KG1 (cell line): ENCODE measurements around the gene KCNG2.

Experiments
- DNase-seq: peaks from one replicate; lab custom pipeline; 2025; lab: John Stamatoyannopoulos, UW

Gene KCNG2

GRCh38 chr18:79943608-79944125 lies 145.9 kb downstream of the KCNG2 start:
- no peak for DNase-seq

DNA sequence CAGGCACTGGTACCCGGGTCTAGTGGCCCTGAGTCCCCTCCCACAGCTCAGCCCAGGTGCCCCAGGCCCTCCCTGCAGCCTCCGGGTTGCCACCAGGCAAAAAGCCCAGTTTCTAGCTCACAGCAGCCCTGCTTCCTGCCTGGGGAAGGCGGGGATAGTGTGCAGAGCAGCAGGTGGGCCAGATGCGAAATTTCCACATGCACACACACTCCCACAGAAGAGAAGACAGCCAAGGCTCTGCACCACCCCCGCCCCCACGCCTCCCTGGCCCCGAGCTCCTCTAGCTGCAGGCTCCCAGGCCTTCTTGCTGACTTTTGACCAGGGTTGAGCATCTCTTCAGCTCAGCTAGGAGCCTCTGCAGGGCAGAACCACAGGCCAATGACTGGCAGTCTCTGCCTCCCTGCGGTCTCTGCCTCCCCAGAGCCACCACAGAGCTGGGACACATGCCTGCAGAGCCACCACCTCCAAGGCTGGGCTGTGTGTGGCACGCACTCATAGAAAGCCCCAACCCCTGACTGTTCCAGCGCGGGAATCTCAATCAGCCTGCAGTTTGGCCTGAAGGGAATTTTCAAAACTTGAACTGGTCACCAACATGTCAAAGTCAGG lies 146.5 kb downstream of the KCNG2 start:
- no peak for DNase-seq

DNA sequence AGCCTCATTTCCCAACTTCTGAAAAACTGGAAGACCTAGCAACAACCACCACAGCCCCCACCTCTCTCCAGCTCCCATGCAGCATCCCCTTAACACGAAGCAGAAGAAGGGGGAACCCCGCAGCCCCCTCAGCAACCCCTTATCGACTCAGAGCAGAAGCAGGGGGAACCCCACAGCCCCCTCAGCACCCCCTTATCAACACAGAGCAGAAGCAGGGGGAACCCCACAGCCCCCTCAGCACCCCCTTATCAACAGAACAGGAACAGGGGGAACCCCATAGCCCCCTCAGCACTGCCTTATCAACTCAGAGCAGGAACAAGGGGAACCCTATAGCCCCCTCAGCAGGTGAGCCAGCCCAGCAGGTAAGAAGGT lies 147.0 kb downstream of the KCNG2 start:
- no peak for DNase-seq

- no peak for DNase-seq
Observed at GRCh38 chr18:79945118-79946042, 147.6 kb downstream of the KCNG2 start.

DNA sequence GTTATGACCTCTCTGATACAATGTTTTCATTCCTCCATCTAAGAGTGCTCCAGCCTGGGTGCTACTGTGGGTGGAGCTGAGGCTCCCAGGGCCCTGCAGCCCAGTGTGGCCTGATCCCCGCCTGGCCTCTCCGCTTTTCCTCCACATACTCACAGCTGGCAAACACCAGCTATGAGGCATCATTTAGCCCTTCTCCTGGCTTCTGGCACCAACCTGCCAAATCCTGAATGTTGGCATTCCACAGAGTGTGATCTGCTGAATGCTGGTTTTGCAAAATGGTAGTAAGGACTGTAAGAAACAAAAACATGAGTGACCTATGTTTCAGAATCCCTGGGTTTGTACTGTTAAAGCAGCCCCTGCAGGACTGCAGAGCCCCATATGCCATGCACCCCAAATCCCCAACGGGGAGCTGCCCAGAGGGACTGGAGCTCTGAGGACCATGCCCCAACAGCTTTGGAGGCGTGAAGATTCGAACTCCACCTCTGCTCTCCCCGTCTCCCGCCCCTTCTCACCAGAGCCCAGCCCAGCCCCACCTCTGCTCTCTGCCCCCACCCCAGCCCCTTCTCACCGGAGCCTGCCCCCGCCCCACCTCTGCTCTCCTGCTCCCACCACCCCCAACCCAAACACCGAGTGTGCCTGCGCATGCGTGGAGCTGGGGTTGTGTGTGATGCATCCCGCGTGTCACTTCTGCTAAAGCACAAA lies 149.5 kb downstream of the KCNG2 start:
- DNase-seq: no peak

DNA sequence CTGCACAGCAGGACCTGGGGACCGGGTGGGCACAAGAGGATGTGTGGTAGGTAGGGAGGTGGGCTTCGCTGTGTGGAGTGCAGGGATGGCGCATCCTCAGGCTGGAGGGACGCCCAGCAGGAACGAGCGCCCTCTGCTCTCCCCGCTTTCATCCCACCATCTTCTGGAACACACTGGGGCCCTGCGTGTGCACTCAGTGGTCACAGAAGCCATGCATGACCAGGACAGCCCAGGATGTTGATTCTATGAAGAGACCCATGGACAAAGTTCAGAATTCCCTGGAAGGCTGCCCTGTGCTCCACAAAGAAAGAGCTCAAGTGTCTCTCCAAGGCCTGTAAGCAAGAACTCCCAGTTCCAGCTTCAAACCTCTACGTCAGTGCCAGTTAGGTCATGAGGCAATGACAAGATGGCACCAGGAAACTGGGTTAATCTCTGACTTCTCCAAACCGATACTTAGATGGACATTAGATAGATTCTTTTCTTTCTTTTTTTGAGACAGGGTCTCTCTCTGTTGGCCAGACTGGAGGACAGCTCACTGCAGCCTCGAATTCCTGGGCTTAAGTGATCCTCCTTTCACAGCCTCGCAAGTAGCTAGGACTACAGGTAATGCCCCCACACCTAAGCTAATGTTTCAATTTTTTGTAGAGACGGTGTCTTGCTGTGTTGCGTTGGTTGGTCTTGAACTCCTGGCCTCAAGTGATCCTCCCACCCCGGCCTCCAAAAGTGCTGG lies 150.3 kb downstream of the KCNG2 start:
- no peak for DNase-seq

- no peak for DNase-seq
Observed at GRCh38 chr18:79948719-79949411, 151.1 kb downstream of the KCNG2 start.
